Thyroid gland (tissue), 4 donors: ENCODE data around the gene TEAD3. TPM values are rescaled to one million over a fixed set of nuclear protein-coding genes. Genes with fewer than 3 reads are reported as not detected.

Source experiments
- DNase-seq, 2 donors: peaks; one replicate each; pipeline ENCODE4 v3.0.0-alpha.2; 2019
- H3K27ac ChIP-seq, 3 donors: fragments of 200-600 bp; sonication (generic); 1 replicate in 2 of 3; 2 replicates in 1 of 3; pipeline ENCODE4 v1.5.1; 2016 to 2019; ENCODE audit warnings: mild to moderate bottlenecking in 1 of 3, moderate library complexity in 1 of 3
- H3K27me3 ChIP-seq: fragments of 200-600 bp; sonication (generic); one replicate; pipeline ENCODE4 v1.5.1; 2019
- H3K36me3 ChIP-seq, 2 donors: fragments of 200-600 bp; sonication (generic); one replicate each; pipeline ENCODE4 v1.5.1; 2016 to 2019
- H3K4me1 ChIP-seq, 2 donors: fragments of 200-600 bp; sonication (generic); one replicate each; pipeline ENCODE4 v1.5.1; 2017 to 2019
- H3K4me3 ChIP-seq, 3 donors: fragments of 200-600 bp; sonication (generic); replicated peaks in 1 of 3; 1 replicate in 2 of 3; 2 replicates in 1 of 3; pipeline ENCODE4 v1.5.1; 2016; ENCODE audit warnings: mild to moderate bottlenecking in 1 of 3
- H3K9me3 ChIP-seq: fragments of 200-600 bp; sonication (generic); one replicate; pipeline ENCODE4 v1.5.1; 2017
- CTCF ChIP-seq, 6 experiments: fragments of 200-600 bp in 3 of 6; fragments of 450-650 bp in 3 of 6; sonication (generic) in 3 of 6; IDR thresholded peaks; one replicate each; pipeline ENCODE4 v1.5.1; 2016 to 2019; ENCODE audit warnings: antibody characterized with exemption in 6 of 6, mild to moderate bottlenecking in 2 of 6, inconsistent platforms in 1 of 6, moderate library complexity in 1 of 6
- POLR2A ChIP-seq, 2 donors: fragments of 450-650 bp; IDR thresholded peaks; one replicate each; pipeline ENCODE4 v1.6.1; 2017; ENCODE audit warnings: antibody characterized with exemption in 2 of 2, mild to moderate bottlenecking in 2 of 2, moderate library complexity in 1 of 2
- WGBS, 2 donors: methylation state at CpG; one replicate each; pipeline ENCODE4 v1.1.5; 2017; 5-methylcytosine and 5-hydroxymethylcytosine counted together
- intact Hi-C: fragments of 100-400 bp; cut with DNase I; formaldehyde crosslinking; loops from one replicate; pipeline ENCODE4 v1.15.1; 2023
- microRNA-seq: library from miRNA; unstranded; fragments of <30 nt; microRNA quantifications from one replicate; pipeline ENCODE4, GENCODE V29; 2016
- small RNA-seq: library from RNA; depleted of rRNA; stranded (forward); fragments of <200 nt; gene quantifications from one replicate; pipeline ENCODE3, GENCODE V24; 2016
- total RNA-seq, 4 donors: library from RNA; depleted of rRNA; stranded (reverse); fragments of >200 nt; gene quantifications; one replicate each; pipeline ENCODE4 v1.2.3, GENCODE V29; 2016

The TEAD3 gene
- total RNA-seq, 4 donors from 2014 or later = 9.9 to 17.0 (median 11.2) TPM

- peaks cover 41 to 48% of the 10 kb centered on the region in 2 donors for H3K36me3 ChIP-seq
- TF ChIP-seq CTCF (IDR thresholded peaks at IDR 0.05) = no peak
- TF ChIP-seq POLR2A (IDR thresholded peaks at IDR 0.05) = no peak
- no peaks in the 10 kb centered on the region for H3K27me3 ChIP-seq
- WGBS, 2 donors = 74 to 76% methylated on average over 8 of the region's 8 CpGs
- no peak overlapping the region for H3K27ac ChIP-seq
- intact Hi-C loops = no loop called here
- no peaks in the 10 kb centered on the region for H3K9me3 ChIP-seq
- DNase-seq = no peak
- H3K4me1 ChIP-seq = no peaks in the 10 kb centered on the region
- no peak overlapping the region for H3K4me3 ChIP-seq
These were observed 70.8 kb downstream of the TEAD3 start for GRCh38 chr6:35426074-35426473.

GRCh38 chr6:35425284-35425683 is 71.6 kb downstream of the TEAD3 start:
- Histone ChIP-seq H3K9me3 (no peaks in the 10 kb centered on the region), H3K27ac (no peak overlapping the region), H3K36me3 (peaks cover 41 to 48% of the 10 kb centered on the region in 2 donors), H3K27me3 (no peaks in the 10 kb centered on the region), H3K4me1 (no peaks in the 10 kb centered on the region), H3K4me3 (no peak overlapping the region)
- TF ChIP-seq POLR2A (IDR thresholded peaks at IDR 0.05) = no peak
- no peak for TF ChIP-seq CTCF (IDR thresholded peaks at IDR 0.05)
- WGBS, 2 donors = 89 to 93% methylated on average over 3 of the region's 3 CpGs
- intact Hi-C loops = no loop called here
- DNase-seq = no peak

Small RNAs within 50 kb of the gene (microRNA-seq; reads per million reads assigned to microRNA genes)
- gene MIR7111 = 1.1 reads per million

Small RNAs within 50 kb of the gene (small RNA-seq; reads per million reads assigned to genes)
- gene MIR7111 = not detected

Other genes starting within 250 kb of the TEAD3 start
- 10 to 100 TPM; 54.3 to 81.7 (median 71.6) TPM for gene ZNF76, start 237.3 kb downstream of the TEAD3 start, total RNA-seq
- 1 to 10 TPM; 5.2 to 9.3 (median 6.0) TPM for gene DEF6, start 199.3 kb downstream of the TEAD3 start, total RNA-seq
- gene PPARD, start 154.5 kb downstream of the TEAD3 start, total RNA-seq = 10 to 100 TPM; 17.3 to 40.3 (median 35.9) TPM
- gene FANCE, start 44.7 kb downstream of the TEAD3 start, total RNA-seq = 1 to 10 TPM; 4.1 to 6.6 (median 6.2) TPM
- 1,000 to 10,000 TPM; 1,123 to 2,881 (median 1,235) TPM for gene RPL10A, start 28.7 kb downstream of the TEAD3 start, total RNA-seq
- gene TULP1, start 15.8 kb upstream of the TEAD3 start, total RNA-seq = not detected
- gene FKBP5, start 191.8 kb upstream of the TEAD3 start, total RNA-seq = 100 to 1,000 TPM; 239 to 600 (median 253) TPM
- gene ARMC12, start 240.0 kb upstream of the TEAD3 start, total RNA-seq = 1 to 10 TPM in 3 of 4 donors, under 1 TPM in 1; 0.40 to 2.4 (median 1.4) TPM